GM12878 (cell line): ENCODE measurements around the gene IQGAP2. TPM values are rescaled to one million over a fixed set of nuclear protein-coding genes. Genes with fewer than 3 reads are reported as not detected.

Experiments used
- CREB1 ChIP-seq: IDR thresholded peaks from 2 replicates; pipeline ENCODE4 v1.6.1; 2012; ENCODE audit warnings: low read depth, mild to moderate bottlenecking, inconsistent platforms
- EGR1 ChIP-seq, 2 experiments: IDR thresholded peaks; 1 replicate in 1 of 2; 2 replicates in 1 of 2; pipeline ENCODE4 v1.6.1; 2011 to 2012; ENCODE audit warnings: low read depth in 2 of 2, low read length in 2 of 2, borderline replicate concordance in 1 of 2, mild to moderate bottlenecking in 1 of 2, moderate library complexity in 1 of 2
- ESRRA ChIP-seq: IDR thresholded peaks from 2 replicates; pipeline ENCODE4 v1.6.1; 2012; ENCODE audit warnings: mild to moderate bottlenecking, low read length, improper control_type of control experiment
- KDM1A ChIP-seq: fragments of 200-600 bp; sonication (generic); IDR thresholded peaks from 2 replicates; pipeline ENCODE4 v1.6.1; 2016; ENCODE audit warnings: borderline replicate concordance
- MTA2 ChIP-seq: fragments of 450-650 bp; IDR thresholded peaks from 2 replicates; pipeline ENCODE4 v1.6.1; 2016; ENCODE audit warnings: low read depth, mild to moderate bottlenecking, moderate library complexity
- NBN ChIP-seq: fragments of 450-650 bp; IDR thresholded peaks from 2 replicates; pipeline ENCODE4 v1.6.1; 2016
- NR2C1 ChIP-seq: fragments of 450-650 bp; IDR thresholded peaks from 2 replicates; pipeline ENCODE4 v1.6.1; 2017; ENCODE audit warnings: antibody characterized with exemption, mild to moderate bottlenecking, moderate library complexity
- PML ChIP-seq: IDR thresholded peaks from 2 replicates; pipeline ENCODE4 v1.6.1; 2012; ENCODE audit warnings: low read length, inconsistent platforms
- POU2F2 ChIP-seq: IDR thresholded peaks from 3 replicates; pipeline ENCODE4 v1.6.1; 2011; ENCODE audit warnings: low read depth, mild to moderate bottlenecking, low read length, borderline replicate concordance
- RB1 ChIP-seq: fragments of 450-650 bp; formaldehyde crosslinking; IDR thresholded peaks from 2 replicates; pipeline ENCODE4 v1.6.1; 2017; ENCODE audit warnings: mild to moderate bottlenecking, borderline replicate concordance
- RELB ChIP-seq: fragments of 450-650 bp; IDR thresholded peaks from 2 replicates; pipeline ENCODE4 v1.6.1; 2017; ENCODE audit warnings: low read depth, mild to moderate bottlenecking, moderate library complexity
- SMAD1 ChIP-seq: fragments of 450-650 bp; IDR thresholded peaks from 2 replicates; pipeline ENCODE4 v1.6.1; 2018; ENCODE audit warnings: mild to moderate bottlenecking, low read depth; ENCODE audit not compliant: partially characterized antibody
- SMARCA5 ChIP-seq: fragments of 450-650 bp; IDR thresholded peaks from 2 replicates; pipeline ENCODE4 v1.6.1; 2017; ENCODE audit warnings: mild to moderate bottlenecking
- STAT1 ChIP-seq: fragments of 450-650 bp; conservative IDR thresholded peaks from 2 replicates; pipeline ENCODE4 v1.6.1; 2014; ENCODE audit warnings: antibody characterized with exemption, mild to moderate bottlenecking
- TCF7 ChIP-seq: IDR thresholded peaks from 2 replicates; pipeline ENCODE4 v1.6.1; 2014; ENCODE audit warnings: antibody characterized with exemption, borderline replicate concordance
- ZBTB4 ChIP-seq: fragments of 450-650 bp; formaldehyde crosslinking; IDR thresholded peaks from 2 replicates; pipeline ENCODE4 v1.4.0; 2022; ENCODE audit warnings: mild to moderate bottlenecking, moderate library complexity
- ZNF274 ChIP-seq: IDR thresholded peaks from one replicate; pipeline ENCODE4 v1.8.0; 2011; ENCODE audit not compliant: insufficient read length, insufficient read depth
- polyA plus RNA-seq, 11 experiments: library from polyadenylated mRNA; depleted of rRNA in 4 of 11; unstranded in 6 of 11; stranded (reverse) in 5 of 11; fragments of >200 nt; fragmentation: Nextera tagmentation in 4 of 11; fragmentation: Illumina TruSeq in 1 of 11; extraction: Ambion mirVana in 4 of 11; extraction: Trizol in 1 of 11; gene quantifications; 1 replicate in 1 of 11; 2 replicates in 10 of 11; pipeline versions ENCODE4 v1.2.1 to v1.2.3, GENCODE V29; 2011 to 2016; ENCODE audit warnings: inconsistent platforms in 2 of 11, missing spikeins in 2 of 11, low read depth in 1 of 11
- total RNA-seq, 4 experiments: library from RNA; depleted of rRNA in 3 of 4; stranded (reverse); fragments of >200 nt in 3 of 4; fragmentation: Illumina TruSeq in 1 of 4; extraction: Trizol in 1 of 4; gene quantifications; 2 replicates each; pipeline versions ENCODE4 v1.2.1 to v1.2.3, GENCODE V29; 2013 to 2021
- TF ChIP-seq, protein P1 (sequence below): fragments of 450-650 bp; formaldehyde crosslinking; IDR thresholded peaks from 2 replicates; pipeline ENCODE4 v1.5.0; 2022; ENCODE audit warnings: mild to moderate bottlenecking, missing genetic modification characterization
- TF ChIP-seq, protein P2 (sequence below): fragments of 450-650 bp; IDR thresholded peaks from 2 replicates; pipeline ENCODE4 v1.6.1; 2017; ENCODE audit warnings: mild to moderate bottlenecking

Gene IQGAP2
- total and polyA plus RNA-seq, 10 of the 15 experiments (the other 5 are each of a cell fraction or from before 2014, with no cell fraction given), result 14.5 to 41.4 (median 21.8) TPM

- TF ChIP-seq KDM1A (no peak), SMARCA5 (0 out of 2 replicates have a peak, but pooled peaks have one; percentile 44), PML (peak; percentile 32; the same call in 1 of the 2 replicates), NBN (peak; percentile 80), NR2C1 (peak; percentile 61), POU2F2 (peak; percentile 37; the same call in 1 of the 3 replicates), RELB (peak; percentile 59; the same call in 1 of the 2 replicates), SMAD1 (peak; percentile 61), ESRRA (no peak), TCF7 (no peak), CREB1 (0 out of 2 replicates have a peak, but pooled peaks have one; percentile 39), ZNF274 (no peak), MTA2 (peak; percentile 62), RB1 (no peak), STAT1 (no peak), EGR1 (IDR thresholded peaks at IDR 0.05; ENCODE audit: borderline replicate concordance in 1 of 2, low read depth in 2 of 2, low read length in 2 of 2) (peak in 1 of 2 experiments; percentile 38; a peak in 1 of 3 replicates), ZBTB4 (no peak)
- TF ChIP-seq, protein P1, sequence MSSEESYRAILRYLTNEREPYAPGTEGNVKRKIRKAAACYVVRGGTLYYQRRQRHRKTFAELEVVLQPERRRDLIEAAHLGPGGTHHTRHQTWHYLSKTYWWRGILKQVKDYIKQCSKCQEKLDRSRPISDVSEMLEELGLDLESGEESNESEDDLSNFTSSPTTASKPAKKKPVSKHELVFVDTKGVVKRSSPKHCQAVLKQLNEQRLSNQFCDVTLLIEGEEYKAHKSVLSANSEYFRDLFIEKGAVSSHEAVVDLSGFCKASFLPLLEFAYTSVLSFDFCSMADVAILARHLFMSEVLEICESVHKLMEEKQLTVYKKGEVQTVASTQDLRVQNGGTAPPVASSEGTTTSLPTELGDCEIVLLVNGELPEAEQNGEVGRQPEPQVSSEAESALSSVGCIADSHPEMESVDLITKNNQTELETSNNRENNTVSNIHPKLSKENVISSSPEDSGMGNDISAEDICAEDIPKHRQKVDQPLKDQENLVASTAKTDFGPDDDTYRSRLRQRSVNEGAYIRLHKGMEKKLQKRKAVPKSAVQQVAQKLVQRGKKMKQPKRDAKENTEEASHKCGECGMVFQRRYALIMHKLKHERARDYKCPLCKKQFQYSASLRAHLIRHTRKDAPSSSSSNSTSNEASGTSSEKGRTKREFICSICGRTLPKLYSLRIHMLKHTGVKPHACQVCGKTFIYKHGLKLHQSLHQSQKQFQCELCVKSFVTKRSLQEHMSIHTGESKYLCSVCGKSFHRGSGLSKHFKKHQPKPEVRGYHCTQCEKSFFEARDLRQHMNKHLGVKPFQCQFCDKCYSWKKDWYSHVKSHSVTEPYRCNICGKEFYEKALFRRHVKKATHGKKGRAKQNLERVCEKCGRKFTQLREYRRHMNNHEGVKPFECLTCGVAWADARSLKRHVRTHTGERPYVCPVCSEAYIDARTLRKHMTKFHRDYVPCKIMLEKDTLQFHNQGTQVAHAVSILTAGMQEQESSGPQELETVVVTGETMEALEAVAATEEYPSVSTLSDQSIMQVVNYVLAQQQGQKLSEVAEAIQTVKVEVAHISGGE (CRISPR knock-in tag), result no peak
- TF ChIP-seq, protein P2, sequence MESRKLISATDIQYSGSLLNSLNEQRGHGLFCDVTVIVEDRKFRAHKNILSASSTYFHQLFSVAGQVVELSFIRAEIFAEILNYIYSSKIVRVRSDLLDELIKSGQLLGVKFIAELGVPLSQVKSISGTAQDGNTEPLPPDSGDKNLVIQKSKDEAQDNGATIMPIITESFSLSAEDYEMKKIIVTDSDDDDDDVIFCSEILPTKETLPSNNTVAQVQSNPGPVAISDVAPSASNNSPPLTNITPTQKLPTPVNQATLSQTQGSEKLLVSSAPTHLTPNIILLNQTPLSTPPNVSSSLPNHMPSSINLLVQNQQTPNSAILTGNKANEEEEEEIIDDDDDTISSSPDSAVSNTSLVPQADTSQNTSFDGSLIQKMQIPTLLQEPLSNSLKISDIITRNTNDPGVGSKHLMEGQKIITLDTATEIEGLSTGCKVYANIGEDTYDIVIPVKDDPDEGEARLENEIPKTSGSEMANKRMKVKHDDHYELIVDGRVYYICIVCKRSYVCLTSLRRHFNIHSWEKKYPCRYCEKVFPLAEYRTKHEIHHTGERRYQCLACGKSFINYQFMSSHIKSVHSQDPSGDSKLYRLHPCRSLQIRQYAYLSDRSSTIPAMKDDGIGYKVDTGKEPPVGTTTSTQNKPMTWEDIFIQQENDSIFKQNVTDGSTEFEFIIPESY, result no peak
Observed at GRCh38 chr5:76404223-76405211, 1.4 kb downstream of the IQGAP2 start (continued).
